ENCODE data around the gene RASGRF2.

- TF ChIP-seq CTCF (IDR thresholded peaks at IDR 0.05) (no peak), EP300 (IDR thresholded peaks at IDR 0.05) (no peak)
Observed at GRCh38 chr5:81234801-81235200, 274.6 kb downstream of the RASGRF2 start.
